Activated CD4-positive, alpha-beta T cell treated with anti-CD3 and anti-CD28 coated beads, Interleukin-2, amount 10 ng/mL, durations not matched to agents 7 days and 5 days (primary cell): Measurements from ENCODE around the gene RPS21. TPM values are rescaled to one million over a fixed set of nuclear protein-coding genes. Genes with fewer than 3 reads are reported as not detected.

Experiments
- CTCF ChIA-PET: fragments of 350-600 bp; sonication (Branson Sonifier 250); formaldehyde crosslinking; loops from one replicate; lab custom pipeline; 2021; ENCODE audit warnings: antibody characterized with exemption; lab: Charles Lee
- POLR2A ChIA-PET: fragments of 350-600 bp; sonication (Branson Sonifier 250); formaldehyde crosslinking; loops from one replicate; lab custom pipeline; 2021; ENCODE audit warnings: antibody characterized with exemption; lab: Charles Lee
- DNase-seq: peaks from one replicate; pipeline ENCODE4 v3.0.0-alpha.2; 2020
- H3K27ac Mint-ChIP-seq: one replicate; pipeline ENCODE4 v1.8.0; 2021; ENCODE audit warnings: mild to moderate bottlenecking, moderate library complexity, mixed read lengths
- H3K27me3 Mint-ChIP-seq: one replicate; pipeline ENCODE4 v1.8.0; 2021; ENCODE audit warnings: mixed read lengths
- H3K36me3 Mint-ChIP-seq: one replicate; pipeline ENCODE4 v1.8.0; 2021; ENCODE audit warnings: low read depth, mixed read lengths
- H3K4me1 Mint-ChIP-seq: one replicate; pipeline ENCODE4 v1.8.0; 2021; ENCODE audit warnings: mixed read lengths
- H3K4me3 Mint-ChIP-seq: one replicate; pipeline ENCODE4 v1.8.0; 2021; ENCODE audit warnings: mild to moderate bottlenecking, moderate library complexity, mixed read lengths
- H3K9me3 Mint-ChIP-seq: one replicate; pipeline ENCODE4 v1.8.0; 2021; ENCODE audit warnings: mixed read lengths
- total RNA-seq, 2 experiments: library from RNA; stranded (reverse); gene quantifications; one replicate each; pipeline ENCODE4 v1.2.3, GENCODE V29; 2021

The RPS21 gene
- total RNA-seq, 2 experiments from 2014 or later = 1,391 to 1,979 TPM

- CTCF ChIA-PET = no interaction called here
- Mint-ChIP-seq H3K27ac (no peak overlapping the region), H3K4me1 (peaks cover 2% of the 10 kb centered on the region), H3K4me3 (no peak overlapping the region), H3K9me3 (peaks cover 11% of the 10 kb centered on the region), H3K27me3 (no peaks in the 10 kb centered on the region), H3K36me3 (peaks cover 3% of the 10 kb centered on the region)
- POLR2A ChIA-PET = no interaction called here
- no peak for DNase-seq
Observed at GRCh38 chr20:62349556-62350097, 37.3 kb upstream of the RPS21 start.

GRCh38 chr20:62350098-62350628 is 36.7 kb upstream of the RPS21 start:
- ChIA-PET CTCF (interaction anchor here (0.6 kb wide), 1 partner anchor 11 kb away, joined by 6 read pairs; no protein-coding TSS in a partner anchor), POLR2A (no interaction called here)
- no peak overlapping the region for H3K27ac Mint-ChIP-seq
- no peaks in the 10 kb centered on the region for H3K27me3 Mint-ChIP-seq
- peaks cover 11% of the 10 kb centered on the region for H3K9me3 Mint-ChIP-seq
- no peak for DNase-seq
- H3K4me3 Mint-ChIP-seq = no peak overlapping the region
- peaks cover 2% of the 10 kb centered on the region for H3K4me1 Mint-ChIP-seq
- peaks cover 3% of the 10 kb centered on the region for H3K36me3 Mint-ChIP-seq

- Mint-ChIP-seq H3K36me3 (peaks cover 3% of the 10 kb centered on the region), H3K4me1 (peaks cover 2% of the 10 kb centered on the region), H3K27ac (no peak overlapping the region), H3K4me3 (no peak overlapping the region), H3K9me3 (peaks cover 11% of the 10 kb centered on the region), H3K27me3 (no peaks in the 10 kb centered on the region)
- POLR2A ChIA-PET = no interaction called here
- CTCF ChIA-PET = interaction anchor here (0.6 kb wide), 1 partner anchor 12 kb away, joined by 6 read pairs; no protein-coding TSS in a partner anchor
- no peak for DNase-seq
Observed at GRCh38 chr20:62350629-62351422, 36.1 kb upstream of the RPS21 start.

- H3K27me3 Mint-ChIP-seq = no peaks in the 10 kb centered on the region
- H3K36me3 Mint-ChIP-seq = peaks cover 3% of the 10 kb centered on the region
- ChIA-PET CTCF (no interaction called here), POLR2A (no interaction called here)
- H3K4me3 Mint-ChIP-seq = no peak overlapping the region
- H3K4me1 Mint-ChIP-seq = peaks cover 2% of the 10 kb centered on the region
- H3K9me3 Mint-ChIP-seq = peaks cover 11% of the 10 kb centered on the region
- no peak overlapping the region for H3K27ac Mint-ChIP-seq
- no peak for DNase-seq
Observed at GRCh38 chr20:62351469-62352401, 35.2 kb upstream of the RPS21 start.

- Mint-ChIP-seq H3K36me3 (peaks cover 3% of the 10 kb centered on the region), H3K4me1 (peaks cover 2% of the 10 kb centered on the region), H3K9me3 (peaks cover 11% of the 10 kb centered on the region), H3K4me3 (no peak overlapping the region), H3K27me3 (no peaks in the 10 kb centered on the region), H3K27ac (no peak overlapping the region)
- ChIA-PET POLR2A (no interaction called here), CTCF (no interaction called here)
- DNase-seq = no peak
Observed at GRCh38 chr20:62352402-62353288, 34.3 kb upstream of the RPS21 start.

- Mint-ChIP-seq H3K27ac (no peak overlapping the region), H3K4me3 (no peak overlapping the region), H3K9me3 (peaks cover 6% of the 10 kb centered on the region), H3K27me3 (no peaks in the 10 kb centered on the region), H3K4me1 (peaks cover 2% of the 10 kb centered on the region), H3K36me3 (peaks cover 3% of the 10 kb centered on the region)
- CTCF ChIA-PET = no interaction called here
- POLR2A ChIA-PET = no interaction called here
- DNase-seq = no peak
Observed at GRCh38 chr20:62353289-62354030, 33.4 kb upstream of the RPS21 start.

GRCh38 chr20:62354031-62354808 is 32.7 kb upstream of the RPS21 start:
- Mint-ChIP-seq H3K36me3 (no peaks in the 10 kb centered on the region), H3K4me3 (no peak overlapping the region), H3K4me1 (peaks cover 2% of the 10 kb centered on the region), H3K27ac (no peak overlapping the region), H3K9me3 (peaks cover 2% of the 10 kb centered on the region), H3K27me3 (no peaks in the 10 kb centered on the region)
- ChIA-PET POLR2A (no interaction called here), CTCF (no interaction called here)
- DNase-seq = no peak

- Mint-ChIP-seq H3K4me1 (no peaks in the 10 kb centered on the region), H3K4me3 (no peak overlapping the region), H3K36me3 (no peaks in the 10 kb centered on the region), H3K9me3 (no peaks in the 10 kb centered on the region), H3K27me3 (no peaks in the 10 kb centered on the region), H3K27ac (no peak overlapping the region)
- no peak for DNase-seq
- ChIA-PET CTCF (no interaction called here), POLR2A (no interaction called here)
Observed at GRCh38 chr20:62354811-62355341, 32.0 kb upstream of the RPS21 start.

- ChIA-PET POLR2A (no interaction called here), CTCF (no interaction called here)
- Mint-ChIP-seq H3K4me3 (no peak overlapping the region), H3K36me3 (no peaks in the 10 kb centered on the region), H3K4me1 (no peaks in the 10 kb centered on the region), H3K27me3 (no peaks in the 10 kb centered on the region), H3K9me3 (no peaks in the 10 kb centered on the region), H3K27ac (no peak overlapping the region)
- no peak for DNase-seq
Observed at GRCh38 chr20:62355516-62355877, 31.4 kb upstream of the RPS21 start.

DNA sequence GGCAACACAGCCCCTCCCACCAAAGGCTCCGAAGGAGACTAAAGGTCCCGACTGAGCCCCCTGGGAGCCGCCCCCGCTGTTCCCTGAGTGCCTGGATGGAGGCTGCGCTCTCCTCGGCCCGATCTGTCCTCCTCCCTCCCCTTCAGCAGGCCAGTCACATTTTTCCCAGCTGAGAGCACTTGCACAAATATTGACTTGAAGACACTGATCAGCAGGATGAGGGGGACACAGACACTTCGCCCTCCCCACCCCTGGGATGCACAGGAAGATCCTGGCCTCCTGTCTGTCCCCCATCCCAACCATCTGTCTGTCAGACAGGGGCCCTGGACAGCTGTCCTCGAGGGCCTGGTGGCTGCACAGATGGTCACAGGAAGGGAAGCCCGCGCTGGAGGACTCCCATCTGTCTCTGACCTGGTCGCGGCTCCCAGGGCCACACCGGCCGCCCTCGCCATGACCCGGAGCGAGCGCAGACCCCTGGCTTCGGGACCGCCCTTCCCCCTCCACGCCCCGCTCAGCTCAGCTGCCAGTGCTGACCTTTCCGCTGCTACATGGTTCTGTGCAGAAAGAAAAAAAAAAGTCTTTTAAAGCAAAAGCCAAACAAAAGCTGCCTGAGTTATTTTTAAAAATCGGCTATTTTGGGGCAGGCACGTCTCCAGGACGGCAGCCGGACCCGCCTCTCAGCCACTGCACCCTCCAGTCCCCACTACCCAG is 30.9 kb upstream of the RPS21 start:
- Mint-ChIP-seq H3K36me3 (no peaks in the 10 kb centered on the region), H3K27me3 (no peaks in the 10 kb centered on the region), H3K4me3 (no peak overlapping the region), H3K27ac (no peak overlapping the region), H3K9me3 (no peaks in the 10 kb centered on the region), H3K4me1 (no peaks in the 10 kb centered on the region)
- DNase-seq = no peak
- CTCF ChIA-PET = no interaction called here
- POLR2A ChIA-PET = no interaction called here
